NOMO-1 treated with DMSO at 0.1 percent for 48 hours (cell line): ENCODE data around the gene EDIL3.
A peak's percentile ranks its signal among the peaks of the same experiment; 100 is the strongest.

Experiments
- DNase-seq: peaks from one replicate; lab custom pipeline; 2025; ENCODE audit not compliant: unreplicated experiment; lab: John Stamatoyannopoulos, UW

The EDIL3 gene

GRCh38 chr5:84260939-84261338, 123.7 kb downstream of the EDIL3 start:
- no peak for DNase-seq

- DNase-seq = peak; percentile 37
Observed at GRCh38 chr5:84260140-84260539, 124.5 kb downstream of the EDIL3 start.

GRCh38 chr5:84259283-84260045, 125.2 kb downstream of the EDIL3 start:
- no peak for DNase-seq

GRCh38 chr5:84257061-84257460, 127.6 kb downstream of the EDIL3 start:
- no peak for DNase-seq

GRCh38 chr5:84255315-84255714, 129.4 kb downstream of the EDIL3 start:
- no peak for DNase-seq

- DNase-seq = no peak
Observed at GRCh38 chr5:84253946-84254345, 130.7 kb downstream of the EDIL3 start.

- DNase-seq = no peak
Observed at GRCh38 chr5:84251503-84251902, 133.2 kb downstream of the EDIL3 start.

GRCh38 chr5:84249918-84250630, 134.6 kb downstream of the EDIL3 start:
- DNase-seq = no peak

GRCh38 chr5:84248013-84248412, 136.7 kb downstream of the EDIL3 start:
- no peak for DNase-seq

- no peak for DNase-seq
Observed at GRCh38 chr5:84242286-84242685, 142.4 kb downstream of the EDIL3 start.

- DNase-seq = no peak
Observed at GRCh38 chr5:84239494-84239893, 145.2 kb downstream of the EDIL3 start.

GRCh38 chr5:84237126-84237525, 147.6 kb downstream of the EDIL3 start:
- DNase-seq = no peak

GRCh38 chr5:84231433-84231832, 153.2 kb downstream of the EDIL3 start:
- no peak for DNase-seq

- no peak for DNase-seq
Observed at GRCh38 chr5:84229045-84229444, 155.6 kb downstream of the EDIL3 start.

- DNase-seq = no peak
Observed at GRCh38 chr5:84228266-84228665, 156.4 kb downstream of the EDIL3 start.

GRCh38 chr5:84227236-84227635, 157.4 kb downstream of the EDIL3 start:
- DNase-seq = no peak

- no peak for DNase-seq
Observed at GRCh38 chr5:84218546-84218945, 166.1 kb downstream of the EDIL3 start.

- DNase-seq = no peak
Observed at GRCh38 chr5:84215521-84215920, 169.2 kb downstream of the EDIL3 start.

- DNase-seq = no peak
Observed at GRCh38 chr5:84213861-84214260, 170.8 kb downstream of the EDIL3 start.

- DNase-seq = no peak
Observed at GRCh38 chr5:84213212-84213611, 171.5 kb downstream of the EDIL3 start.

- no peak for DNase-seq
Observed at GRCh38 chr5:84204772-84205171, 179.9 kb downstream of the EDIL3 start.

- DNase-seq = no peak
Observed at GRCh38 chr5:84202136-84202535, 182.5 kb downstream of the EDIL3 start.

GRCh38 chr5:84197538-84197937, 187.1 kb downstream of the EDIL3 start:
- peak; percentile 60 for DNase-seq
